HepG2 (cell line): ENCODE results near the gene NEURL1. TPM values are rescaled to one million over a fixed set of nuclear protein-coding genes. Genes with fewer than 3 reads are reported as not detected.

Source experiments
- BORCS8-MEF2B ChIP-seq: sonication (generic); formaldehyde crosslinking; IDR thresholded peaks from 2 replicates; pipeline ENCODE4 v1.8.0; 2022; ENCODE audit warnings: mild to moderate bottlenecking, missing genetic modification reagents
- CCAR2 ChIP-seq: fragments of 200-400 bp; formaldehyde crosslinking; optimal IDR thresholded peaks from 2 replicates; pipeline ENCODE3; 2018; ENCODE audit warnings: low read depth, mild to moderate bottlenecking, low read length, moderate library complexity
- DNMT3B ChIP-seq: conservative IDR thresholded peaks from 2 replicates; pipeline ENCODE4 v1.6.1; 2016; ENCODE audit warnings: missing biosample characterization, control low read depth
- GATA4 ChIP-seq: sonication (generic); IDR thresholded peaks from 2 replicates; pipeline ENCODE4 v1.6.1; 2016; ENCODE audit warnings: antibody characterized with exemption, low read depth, borderline replicate concordance
- HBP1 ChIP-seq: IDR thresholded peaks from 2 replicates; pipeline ENCODE4 v1.6.1; 2016; ENCODE audit warnings: low read depth, control low read depth
- JARID2 ChIP-seq: sonication (generic); formaldehyde crosslinking; IDR thresholded peaks from 2 replicates; pipeline ENCODE4 v1.8.1; 2023; ENCODE audit warnings: missing genetic modification reagents, inconsistent platforms; ENCODE audit not compliant: insufficient replicate concordance
- MTA1 ChIP-seq: sonication (generic); formaldehyde crosslinking; IDR thresholded peaks from 2 replicates; pipeline ENCODE4 v1.4.0; 2020; ENCODE audit warnings: missing genetic modification reagents, mild to moderate bottlenecking, borderline replicate concordance
- MYC ChIP-seq: sonication (generic); formaldehyde crosslinking; IDR thresholded peaks from 2 replicates; pipeline ENCODE4 v1.9.0; 2021; ENCODE audit warnings: missing genetic modification reagents, borderline replicate concordance
- RERE ChIP-seq: IDR thresholded peaks from 2 replicates; pipeline ENCODE4 v1.6.1; 2016; ENCODE audit warnings: low read depth, missing genetic modification reagents, missing compliant biosample characterization
- RXRB ChIP-seq: IDR thresholded peaks from 2 replicates; pipeline ENCODE4 v1.6.1; 2016; ENCODE audit warnings: borderline replicate concordance, missing genetic modification reagents, missing compliant biosample characterization
- ZBTB26 ChIP-seq: IDR thresholded peaks from 2 replicates; pipeline ENCODE4 v1.6.1; 2016; ENCODE audit warnings: missing compliant biosample characterization, missing genetic modification reagents, borderline replicate concordance
- ZC3H4 ChIP-seq: sonication (generic); formaldehyde crosslinking; IDR thresholded peaks from 2 replicates; pipeline ENCODE4 v1.4.0; 2020; ENCODE audit warnings: missing genetic modification reagents, borderline replicate concordance
- ZHX1 ChIP-seq: sonication (generic); formaldehyde crosslinking; IDR thresholded peaks from 2 replicates; pipeline ENCODE4 v1.8.1; 2022; ENCODE audit warnings: low read depth, mild to moderate bottlenecking, missing genetic modification reagents
- ZMAT3 ChIP-seq: sonication (generic); formaldehyde crosslinking; conservative IDR thresholded peaks from 2 replicates; pipeline ENCODE4 v1.7.0; 2021; ENCODE audit warnings: missing genetic modification reagents
- ZNF317 ChIP-seq: sonication (generic); formaldehyde crosslinking; IDR thresholded peaks from 2 replicates; pipeline ENCODE4 v1.5.0; 2020; ENCODE audit warnings: mild to moderate bottlenecking, missing genetic modification reagents
- ZNF576 ChIP-seq: sonication (generic); formaldehyde crosslinking; IDR thresholded peaks from 2 replicates; pipeline ENCODE4 v1.4.0; 2020; ENCODE audit warnings: mild to moderate bottlenecking, missing genetic modification reagents
- ZNF670 ChIP-seq: sonication (generic); formaldehyde crosslinking; IDR thresholded peaks from 2 replicates; pipeline ENCODE4 v1.8.0; 2022; ENCODE audit warnings: mild to moderate bottlenecking, missing genetic modification reagents, borderline replicate concordance
- ZNF841 ChIP-seq: sonication (generic); formaldehyde crosslinking; IDR thresholded peaks from 2 replicates; pipeline ENCODE4 v1.8.1; 2023; ENCODE audit warnings: missing genetic modification reagents, borderline replicate concordance
- polyA plus RNA-seq, 8 experiments: library from polyadenylated mRNA; depleted of rRNA in 3 of 8; stranded (reverse) in 7 of 8; unstranded in 1 of 8; fragments of >200 nt; fragmentation: Illumina TruSeq in 4 of 8; extraction: Trizol in 4 of 8; gene quantifications; 2 replicates each; pipeline versions ENCODE4 v1.2.1 to v1.2.3, GENCODE V29; 2011 to 2016; ENCODE audit warnings: low read depth in 4 of 8, missing spikeins in 1 of 8, mixed read lengths in 1 of 8; ENCODE audit not compliant: insufficient read depth in 1 of 8
- total RNA-seq, 5 experiments: library from RNA; depleted of rRNA; stranded (reverse); fragments of >200 nt; fragmentation: Illumina TruSeq; extraction: Trizol; gene quantifications; 2 replicates each; pipeline ENCODE4 v1.2.3, GENCODE V29; 2016; ENCODE audit warnings: low read depth in 1 of 5

The NEURL1 gene
- total and polyA plus RNA-seq, 2 of the 13 experiments (the other 11 are each of a cell fraction or from before 2014, with no cell fraction given), result not detected

GRCh38 chr10:103578782-103579382 is 85.4 kb downstream of the NEURL1 start (continued):
- TF ChIP-seq MTA1 (CRISPR knock-in tag) (peak; percentile 75; the same call in 1 of the 2 replicates), JARID2 (CRISPR knock-in tag) (no peak), ZC3H4 (no peak), ZNF576 (CRISPR knock-in tag) (no peak), DNMT3B (CRISPR knock-in tag) (no peak), ZMAT3 (CRISPR knock-in tag) (0 out of 2 replicates have a peak, but pooled peaks have one; percentile 20), GATA4 (0 out of 2 replicates have a peak, but pooled peaks have one; percentile 32), ZNF317 (CRISPR knock-in tag) (no peak), RERE (CRISPR knock-in tag) (peak; percentile 43; the same call in 1 of the 2 replicates), HBP1 (CRISPR knock-in tag) (0 out of 2 replicates have a peak, but pooled peaks have one; percentile 34), BORCS8-MEF2B (CRISPR knock-in tag) (0 out of 2 replicates have a peak, but pooled peaks have one; percentile 33), MYC (CRISPR knock-in tag) (0 out of 2 replicates have a peak, but pooled peaks have one; percentile 29), ZHX1 (CRISPR knock-in tag) (no peak), RXRB (CRISPR knock-in tag) (peak; percentile 86), ZNF841 (CRISPR knock-in tag) (no peak), CCAR2 (no peak), ZBTB26 (CRISPR knock-in tag) (0 out of 2 replicates have a peak, but pooled peaks have one; percentile 26), ZNF670 (CRISPR knock-in tag) (no peak)
